PFSK-1 (cell line): Measurements from ENCODE around the gene CEP89.

ENCODE experiments used
- FOXP2 ChIP-seq: optimal IDR thresholded peaks from 2 replicates; pipeline ENCODE3; 2011; ENCODE audit warnings: borderline replicate concordance, control low read depth, inconsistent platforms; ENCODE audit not compliant: insufficient read depth; ENCODE audit errors: extremely low read length, extremely low read depth
- POLR2AphosphoS5 ChIP-seq: IDR thresholded peaks from 2 replicates; pipeline ENCODE4 v1.6.1; 2012; ENCODE audit warnings: low read depth, mild to moderate bottlenecking, control low read depth, low read length, moderate library complexity
- SIN3A ChIP-seq: IDR thresholded peaks from 2 replicates; pipeline ENCODE4 v1.6.1; 2012; ENCODE audit warnings: mild to moderate bottlenecking, low read length, moderate library complexity, borderline replicate concordance; ENCODE audit not compliant: insufficient read depth
- TAF1 ChIP-seq: IDR thresholded peaks from 2 replicates; pipeline ENCODE4 v1.6.1; 2012; ENCODE audit warnings: low read length, control low read depth, borderline replicate concordance; ENCODE audit not compliant: insufficient read depth
- TF ChIP-seq, protein P1 (sequence below), 2 experiments: IDR thresholded peaks; 2 replicates each; pipeline versions ENCODE4 v1.6.1 to v1.8.0; 2011 to 2012; ENCODE audit warnings: low read depth in 2 of 2, low read length in 2 of 2, control low read depth in 1 of 2, inconsistent platforms in 1 of 2, mild to moderate bottlenecking in 1 of 2, moderate library complexity in 1 of 2; ENCODE audit not compliant: insufficient read depth in 1 of 2

CEP89 gene

GRCh38 chr19:32945260-32945659 lies 26.5 kb downstream of the CEP89 start:
- TF ChIP-seq, protein P1, sequence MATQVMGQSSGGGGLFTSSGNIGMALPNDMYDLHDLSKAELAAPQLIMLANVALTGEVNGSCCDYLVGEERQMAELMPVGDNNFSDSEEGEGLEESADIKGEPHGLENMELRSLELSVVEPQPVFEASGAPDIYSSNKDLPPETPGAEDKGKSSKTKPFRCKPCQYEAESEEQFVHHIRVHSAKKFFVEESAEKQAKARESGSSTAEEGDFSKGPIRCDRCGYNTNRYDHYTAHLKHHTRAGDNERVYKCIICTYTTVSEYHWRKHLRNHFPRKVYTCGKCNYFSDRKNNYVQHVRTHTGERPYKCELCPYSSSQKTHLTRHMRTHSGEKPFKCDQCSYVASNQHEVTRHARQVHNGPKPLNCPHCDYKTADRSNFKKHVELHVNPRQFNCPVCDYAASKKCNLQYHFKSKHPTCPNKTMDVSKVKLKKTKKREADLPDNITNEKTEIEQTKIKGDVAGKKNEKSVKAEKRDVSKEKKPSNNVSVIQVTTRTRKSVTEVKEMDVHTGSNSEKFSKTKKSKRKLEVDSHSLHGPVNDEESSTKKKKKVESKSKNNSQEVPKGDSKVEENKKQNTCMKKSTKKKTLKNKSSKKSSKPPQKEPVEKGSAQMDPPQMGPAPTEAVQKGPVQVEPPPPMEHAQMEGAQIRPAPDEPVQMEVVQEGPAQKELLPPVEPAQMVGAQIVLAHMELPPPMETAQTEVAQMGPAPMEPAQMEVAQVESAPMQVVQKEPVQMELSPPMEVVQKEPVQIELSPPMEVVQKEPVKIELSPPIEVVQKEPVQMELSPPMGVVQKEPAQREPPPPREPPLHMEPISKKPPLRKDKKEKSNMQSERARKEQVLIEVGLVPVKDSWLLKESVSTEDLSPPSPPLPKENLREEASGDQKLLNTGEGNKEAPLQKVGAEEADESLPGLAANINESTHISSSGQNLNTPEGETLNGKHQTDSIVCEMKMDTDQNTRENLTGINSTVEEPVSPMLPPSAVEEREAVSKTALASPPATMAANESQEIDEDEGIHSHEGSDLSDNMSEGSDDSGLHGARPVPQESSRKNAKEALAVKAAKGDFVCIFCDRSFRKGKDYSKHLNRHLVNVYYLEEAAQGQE (IDR thresholded peaks at IDR 0.05; ENCODE audit: insufficient read depth in 1 of 2, low read depth in 2 of 2, low read length in 2 of 2), result no peak
- TF ChIP-seq FOXP2 (no peak), POLR2AphosphoS5 (no peak), TAF1 (no peak), SIN3A (no peak)

DNA sequence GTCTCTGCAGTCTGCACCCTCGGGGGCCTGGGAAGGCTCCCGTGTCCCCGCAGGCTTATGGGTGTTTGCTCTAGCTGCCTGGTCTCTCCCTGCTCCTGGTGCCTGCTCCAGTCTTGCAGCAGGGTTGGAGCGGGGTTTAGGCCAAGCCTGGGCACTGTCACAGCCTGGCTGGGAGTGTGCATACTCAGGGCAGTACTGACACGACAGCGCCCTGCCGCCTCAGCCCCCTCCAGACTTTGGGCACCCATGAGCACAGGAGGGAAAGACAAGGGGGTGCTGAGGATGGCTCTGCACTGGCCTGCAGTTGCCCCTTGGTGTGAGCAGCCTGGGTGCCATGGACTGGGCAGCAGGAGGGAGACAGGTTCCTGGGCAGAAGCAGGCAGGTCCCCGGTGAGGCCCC lies 35.7 kb downstream of the CEP89 start:
- TF ChIP-seq, protein P1 (IDR thresholded peaks at IDR 0.05; ENCODE audit: insufficient read depth in 1 of 2, low read depth in 2 of 2, low read length in 2 of 2), result no peak

DNA sequence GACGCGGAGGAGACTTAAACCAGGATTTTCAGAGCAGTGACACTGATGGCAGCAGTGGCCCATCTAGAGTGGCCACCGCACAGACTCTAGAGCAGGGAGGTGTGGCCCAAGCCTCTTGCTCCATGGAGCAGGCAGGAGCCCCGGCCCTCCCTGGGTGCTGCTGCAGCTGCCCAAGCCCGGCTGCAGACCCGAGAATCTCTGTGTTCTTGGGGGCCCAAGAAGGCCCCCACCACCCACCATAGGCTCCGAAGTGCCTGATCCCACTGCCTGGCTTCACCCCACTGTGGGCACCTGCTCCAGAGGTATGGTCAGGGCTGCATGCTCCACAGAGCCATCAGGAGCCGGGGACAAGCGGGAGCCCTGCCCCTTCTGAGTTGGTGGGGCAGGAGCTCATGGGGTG lies 36.1 kb downstream of the CEP89 start:
- TF ChIP-seq SIN3A, result no peak
- TF ChIP-seq, protein P1 (IDR thresholded peaks at IDR 0.05; ENCODE audit: insufficient read depth in 1 of 2, low read depth in 2 of 2, low read length in 2 of 2), result no peak

DNA sequence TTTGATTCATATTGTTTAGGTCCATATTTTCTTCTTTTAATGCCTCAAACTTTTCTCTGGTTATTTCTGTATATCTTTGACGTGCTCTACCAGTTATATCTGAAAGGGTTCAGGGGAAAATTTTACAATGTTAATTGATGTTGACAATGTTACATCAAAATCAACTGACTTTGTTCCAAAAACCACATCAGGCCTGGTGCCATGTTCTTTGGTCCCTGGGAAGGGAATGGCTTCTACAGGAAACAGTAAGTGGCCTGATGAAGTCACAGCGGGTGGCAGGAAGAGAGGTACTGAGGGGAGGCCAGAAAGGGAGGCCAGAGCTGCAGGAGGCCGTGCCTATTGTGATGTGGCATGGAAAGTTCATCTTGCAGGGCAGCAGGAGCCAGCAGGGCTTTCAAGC lies 38.2 kb downstream of the CEP89 start:
- TF ChIP-seq SIN3A (no peak), FOXP2 (no peak), POLR2AphosphoS5 (no peak), TAF1 (no peak)
- TF ChIP-seq, protein P1 (IDR thresholded peaks at IDR 0.05; ENCODE audit: insufficient read depth in 1 of 2, low read depth in 2 of 2, low read length in 2 of 2), result no peak

DNA sequence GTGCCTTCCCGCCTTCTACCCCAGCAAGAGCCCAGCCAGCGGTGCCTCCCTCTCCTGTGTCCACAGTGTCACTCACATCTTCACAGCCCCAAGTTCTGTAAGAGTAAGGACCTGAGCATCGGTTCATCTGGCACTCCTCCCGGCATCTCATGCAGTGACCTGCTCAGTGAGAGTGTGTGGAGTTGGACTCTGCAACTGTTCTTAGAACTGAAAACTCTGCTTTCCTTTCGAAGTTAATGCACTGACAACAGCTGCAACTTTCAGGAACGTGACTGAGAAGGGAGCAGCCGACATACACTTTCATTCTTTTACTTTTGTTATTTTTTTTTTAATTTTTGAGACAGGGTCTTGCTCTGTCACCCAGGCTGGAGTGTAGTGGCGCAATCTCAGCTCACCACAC lies 41.2 kb downstream of the CEP89 start:
- TF ChIP-seq SIN3A (no peak), FOXP2 (no peak), TAF1 (no peak), POLR2AphosphoS5 (no peak)
- TF ChIP-seq, protein P1 (IDR thresholded peaks at IDR 0.05; ENCODE audit: insufficient read depth in 1 of 2, low read depth in 2 of 2, low read length in 2 of 2), result no peak
